Measurements from ENCODE around the gene GMDS. TPM values are rescaled to one million over a fixed set of nuclear protein-coding genes. Genes with fewer than 3 reads are reported as not detected.

Gene GMDS
- total and polyA plus RNA-seq, 2 of the 8 experiments (the other 6 are each of a cell fraction or from before 2014, with no cell fraction given): 16.8 to 50.0 TPM

DNA sequence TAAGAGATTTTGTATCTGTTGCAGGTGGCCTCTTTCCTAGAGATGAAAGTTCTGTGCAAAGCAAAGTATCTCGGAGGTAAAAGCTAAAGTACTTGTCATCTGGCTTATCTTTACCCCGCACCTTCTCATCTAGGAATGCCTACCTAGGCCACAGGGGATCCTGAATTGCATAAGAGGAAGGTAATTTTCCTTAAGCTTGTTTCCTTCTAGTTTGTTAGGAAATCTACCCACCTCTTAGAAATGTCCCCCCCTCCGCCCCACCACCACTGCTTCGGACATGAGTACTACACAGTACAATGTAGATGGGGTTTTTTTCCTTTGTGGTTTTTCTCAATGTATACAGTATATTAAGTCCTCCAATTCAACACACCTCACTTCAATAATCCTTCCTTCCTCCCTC is 614.2 kb downstream of the GMDS start:
- Histone ChIP-seq H4K5ac (ENCODE audit: insufficient read length, low read depth, low read length) (no peak overlapping the region), H3K9me3 (ENCODE audit: insufficient read depth in 2 of 2, low read depth in 1 of 2, low read length in 1 of 2) (no peaks in the 10 kb centered on the region), H3K18ac (ENCODE audit: extremely low read depth, low read length) (no peak overlapping the region), H3K14ac (ENCODE audit: insufficient read length) (no peak overlapping the region), H4K20me1 (replicated peaks in 1 of 2; ENCODE audit: control insufficient read depth in 1 of 2, insufficient read depth in 2 of 2, low read length in 2 of 2) (peaks cover 0 to 3% of the 10 kb centered on the region in 2 experiments), H3K4ac (replicated peaks; ENCODE audit: insufficient read length, low read depth, low read length) (no peak overlapping the region), H3K27ac (ENCODE audit: low read depth, low read length) (no peak overlapping the region), H3K4me3 (ENCODE audit: extremely low read depth in 1 of 4, insufficient read depth in 2 of 4, low read depth in 3 of 4, low read length in 4 of 4) (no peak overlapping the region), H3K79me2 (ENCODE audit: control insufficient read depth in 1 of 2, insufficient read depth in 2 of 2, low read length in 2 of 2) (no peaks in the 10 kb centered on the region), H2AFZ (ENCODE audit: low read length) (no peak overlapping the region), H4K8ac (ENCODE audit: extremely low read depth, insufficient read depth, low read length) (no peak overlapping the region), H3K23me2 (ENCODE audit: low read depth, low read length) (no peaks in the 10 kb centered on the region; the same call in 1 of the 2 replicates), H2BK5ac (ENCODE audit: low read depth, low read length) (no peak overlapping the region), H3K36me3 (ENCODE audit: control insufficient read depth in 2 of 4, insufficient read depth in 4 of 4, low read length in 3 of 4) (no peaks in the 10 kb centered on the region), H3K27me3 (replicated peaks in 1 of 4; ENCODE audit: control insufficient read depth in 3 of 4, extremely low read depth in 1 of 4, insufficient read depth in 3 of 4, low read length in 3 of 4) (peaks cover 15 to 35% (median 29%) of the 10 kb centered on the region in 4 experiments), H3K56ac (replicated peaks; ENCODE audit: insufficient read length, low read depth, low read length) (no peak overlapping the region), H4K91ac (replicated peaks; ENCODE audit: insufficient read length, low read length) (no peak overlapping the region), H3K79me1 (ENCODE audit: low read depth, low read length) (no peaks in the 10 kb centered on the region), H3K9ac (replicated peaks in 1 of 4; ENCODE audit: extremely low read depth in 1 of 4, low read depth in 3 of 4, low read length in 3 of 4) (no peak overlapping the region), H3K4me2 (ENCODE audit: insufficient read depth in 1 of 2, low read depth in 2 of 2, low read length in 2 of 2) (no peak overlapping the region), H3K23ac (ENCODE audit: insufficient read length) (no peak overlapping the region), H2AK5ac (ENCODE audit: low read depth, low read length) (no peak overlapping the region), H3K4me1 (replicated peaks in 1 of 4; ENCODE audit: control insufficient read depth in 3 of 4, insufficient read depth in 4 of 4, low read length in 3 of 4) (no peaks in the 10 kb centered on the region), H2BK20ac (ENCODE audit: low read length) (no peak overlapping the region), H2BK15ac (ENCODE audit: low read length) (no peak overlapping the region), H2BK120ac (replicated peaks; ENCODE audit: low read depth, low read length) (no peak overlapping the region), H2BK12ac (ENCODE audit: low read depth, low read length) (no peak overlapping the region)
- TF ChIP-seq ZNF274 (IDR thresholded peaks at IDR 0.05; ENCODE audit: borderline replicate concordance, extremely low read depth, low read length) (no peak), POU5F1 (IDR thresholded peaks at IDR 0.05; ENCODE audit: low read depth, low read length) (no peak), ASH2L (IDR thresholded peaks at IDR 0.05; ENCODE audit: low read length) (no peak)
- FAIRE-seq: no peak
- DNase-seq (ENCODE audit: low read depth in 1 of 2, low spot score in 2 of 2): no peak
- ChIA-PET CTCF (ENCODE audit: partially characterized antibody) (interaction anchor here (1.0 to 1.5 kb wide), 4 partner anchors 11 to 33 kb away, joined by 3 to 6 read pairs (median 3); no protein-coding TSS in a partner anchor), POLR2A (ENCODE audit: partially characterized antibody) (interaction anchor here (0.6 kb wide), 1 partner anchor 16 kb away, joined by 3 read pairs; no protein-coding TSS in a partner anchor)
- WGBS, 2 experiments (ENCODE audit: extremely low coverage in 1 of 2, insufficient coverage in 1 of 2, insufficient read length in 1 of 2, insufficient replicate concordance in 2 of 2, low coverage in 1 of 2, low lambda C conversion rate in 2 of 2, missing lambda C conversion rate in 1 of 2): 83% methylated on average over 4 of the region's 4 CpGs; no CpG with 5 or more reads in 1 of the 2 experiments
